Ishikawa (cell line): ENCODE data around the gene PNPLA3.

Experiments
- EGR1 ChIP-seq: IDR thresholded peaks from 2 replicates; pipeline ENCODE4 v1.6.1; 2012
- EP300 ChIP-seq: IDR thresholded peaks from 2 replicates; pipeline ENCODE4 v1.6.1; 2012; ENCODE audit warnings: borderline replicate concordance
- RAD21 ChIP-seq: IDR thresholded peaks from 2 replicates; pipeline ENCODE4 v1.6.1; 2012; ENCODE audit warnings: low read depth
- TAF1 ChIP-seq: IDR thresholded peaks from 2 replicates; pipeline ENCODE4 v1.6.1; 2012; ENCODE audit warnings: low read depth, mild to moderate bottlenecking
- TEAD4 ChIP-seq: IDR thresholded peaks from 2 replicates; pipeline ENCODE4 v1.6.1; 2012
- USF1 ChIP-seq: IDR thresholded peaks from 2 replicates; pipeline ENCODE4 v1.6.1; 2012
- YY1 ChIP-seq: IDR thresholded peaks from 2 replicates; pipeline ENCODE4 v1.6.1; 2012; ENCODE audit warnings: low read depth

- no peak for TF ChIP-seq TEAD4
- no peak for TF ChIP-seq USF1
- TF ChIP-seq EP300, result no peak
- no peak for TF ChIP-seq RAD21
- TF ChIP-seq TAF1, result no peak
- TF ChIP-seq YY1, result no peak
- no peak for TF ChIP-seq EGR1
These were observed 12.3 kb upstream of the PNPLA3 start for GRCh38 chr22:43911351-43911750.
